IMR-90 (cell line): ENCODE results near the gene PHGDH. TPM values are rescaled to one million over a fixed set of nuclear protein-coding genes. Genes with fewer than 3 reads are reported as not detected.

Experiments used
- ATAC-seq: fragments of 200-7000 bp; cut with Tn5 transposase; 2 replicates; pipeline ENCODE4 v1.9.1; 2020; ENCODE audit warnings: low read depth, mild to moderate bottlenecking, moderate library complexity
- BruUV-seq: library from RNA; stranded (reverse); fragments of 400-500 nt; replicated peaks from 2 replicates; lab custom pipeline; 2021; lab: Mats Ljungman, UMichigan
- CTCF ChIA-PET: fragments of 300-600 bp; formaldehyde crosslinking; extraction: SDS; loops from one replicate; lab custom pipeline; 2021; ENCODE audit warnings: antibody characterized with exemption; lab: Yijun Ruan, JAX
- POLR2A ChIA-PET: fragments of 300-600 bp; sonication (Branson Sonifier 250); formaldehyde crosslinking; loops from one replicate; lab custom pipeline; 2022; ENCODE audit warnings: antibody characterized with exemption; ENCODE audit not compliant: unreplicated experiment; lab: Charles Lee
- DNase-seq: peaks from one replicate; pipeline ENCODE4 v3.0.0; 2013
- H2AFZ ChIP-seq: replicated peaks from 2 replicates; pipeline ENCODE3; 2013; ENCODE audit warnings: low read length, mild to moderate bottlenecking; ENCODE audit not compliant: poor library complexity
- H2AK5ac ChIP-seq: 2 replicates; pipeline ENCODE4 v1.6.1; 2013; ENCODE audit warnings: low read depth, low read length, inconsistent platforms
- H2AK9ac ChIP-seq: replicated peaks from 2 replicates; pipeline ENCODE3; 2013; ENCODE audit warnings: mild to moderate bottlenecking, low read depth, low read length, moderate library complexity; ENCODE audit not compliant: poor library complexity
- H2BK120ac ChIP-seq: 2 replicates; pipeline ENCODE4 v1.6.1; 2013; ENCODE audit warnings: low read depth, low read length, inconsistent platforms
- H2BK15ac ChIP-seq: 3 replicates; pipeline ENCODE4 v1.6.1; 2013; ENCODE audit warnings: low read depth, low read length, inconsistent platforms
- H2BK20ac ChIP-seq: 2 replicates; pipeline ENCODE4 v1.6.1; 2013; ENCODE audit warnings: low read depth, mild to moderate bottlenecking, inconsistent platforms, low read length, moderate library complexity
- H2BK5ac ChIP-seq: 2 replicates; pipeline ENCODE4 v1.6.1; 2013; ENCODE audit warnings: mild to moderate bottlenecking, low read depth, low read length, inconsistent platforms; ENCODE audit not compliant: poor library complexity, severe bottlenecking
- H3K14ac ChIP-seq: replicated peaks from 2 replicates; pipeline ENCODE4 v1.6.1; 2013; ENCODE audit warnings: low read depth, low read length, inconsistent platforms
- H3K18ac ChIP-seq: 2 replicates; pipeline ENCODE4 v1.6.1; 2013; ENCODE audit warnings: low read depth, low read length, control low read depth
- H3K23ac ChIP-seq: 2 replicates; pipeline ENCODE4 v1.6.1; 2013; ENCODE audit warnings: low read depth, low read length, inconsistent platforms
- H3K27ac ChIP-seq: 2 replicates; pipeline ENCODE4 v1.5.1; 2013; ENCODE audit warnings: mild to moderate bottlenecking, control low read depth, low read length; ENCODE audit not compliant: insufficient read depth
- H3K27me3 ChIP-seq: 2 replicates; pipeline ENCODE4 v1.6.1; 2013; ENCODE audit warnings: low read length; ENCODE audit not compliant: control insufficient read depth, insufficient read depth
- H3K36me3 ChIP-seq: 2 replicates; pipeline ENCODE4 v1.6.1; 2013; ENCODE audit warnings: low read length, mixed read lengths; ENCODE audit not compliant: control insufficient read depth, insufficient read depth
- H3K4ac ChIP-seq: 2 replicates; pipeline ENCODE4 v1.6.1; 2013; ENCODE audit warnings: low read depth, low read length, inconsistent platforms
- H3K4me1 ChIP-seq: 2 replicates; pipeline ENCODE4 v1.6.1; 2013; ENCODE audit warnings: low read length, mixed read lengths; ENCODE audit not compliant: control insufficient read depth, insufficient read depth
- H3K4me2 ChIP-seq: 2 replicates; pipeline ENCODE4 v1.6.1; 2013; ENCODE audit warnings: low read depth, mild to moderate bottlenecking, control low read depth, low read length, moderate library complexity
- H3K4me3 ChIP-seq: 2 replicates; pipeline ENCODE4 v1.5.1; 2013; ENCODE audit warnings: low read depth, mild to moderate bottlenecking, control low read depth, low read length, moderate library complexity; ENCODE audit not compliant: insufficient read depth
- H3K56ac ChIP-seq: 2 replicates; pipeline ENCODE4 v1.6.1; 2013; ENCODE audit warnings: low read length, inconsistent platforms; ENCODE audit not compliant: insufficient read depth; ENCODE audit errors: extremely low read depth
- H3K79me1 ChIP-seq, 2 experiments: 2 replicates each; pipeline ENCODE4 v1.6.1; 2013; ENCODE audit warnings: low read length in 2 of 2, inconsistent platforms in 1 of 2, low read depth in 1 of 2
- H3K9ac ChIP-seq: 2 replicates; pipeline ENCODE4 v1.6.1; 2013; ENCODE audit warnings: low read depth, low read length, control low read depth
- H3K9me1 ChIP-seq: 2 replicates; pipeline ENCODE4 v1.6.1; 2013; ENCODE audit warnings: low read length, inconsistent platforms; ENCODE audit not compliant: insufficient read depth
- H3K9me3 ChIP-seq: 2 replicates; pipeline ENCODE4 v1.6.1; 2013; ENCODE audit warnings: low read length; ENCODE audit not compliant: control insufficient read depth, insufficient read depth
- H4K20me1 ChIP-seq: 2 replicates; pipeline ENCODE4 v1.6.1; 2013; ENCODE audit warnings: low read length, inconsistent platforms; ENCODE audit not compliant: insufficient read depth
- H4K5ac ChIP-seq: 2 replicates; pipeline ENCODE4 v1.6.1; 2013; ENCODE audit warnings: mild to moderate bottlenecking, low read depth, low read length, control low read depth
- H4K8ac ChIP-seq, 2 experiments: 2 replicates each; pipeline ENCODE4 v1.6.1; 2013; ENCODE audit warnings: low read depth in 2 of 2, low read length in 2 of 2, control low read depth in 1 of 2, inconsistent platforms in 1 of 2
- H4K91ac ChIP-seq: 2 replicates; pipeline ENCODE4 v1.6.1; 2013; ENCODE audit warnings: low read depth, low read length, inconsistent platforms; ENCODE audit not compliant: insufficient read depth
- BHLHE40 ChIP-seq: fragments of 150-350 bp; IDR thresholded peaks from 2 replicates; pipeline ENCODE4 v1.6.1; 2016; ENCODE audit warnings: mild to moderate bottlenecking, low read depth, low read length
- dilution Hi-C: fragments of 300-500 bp; cut with HindIII; formaldehyde crosslinking; loops from one replicate; pipeline ENCODE4 v1.14.3; 2018; ENCODE audit warnings: low sequenced_read_pairs; ENCODE audit not compliant: unreplicated experiment
- in situ Hi-C: fragments of 300-500 bp; cut with MboI; formaldehyde crosslinking; loops from 3 replicates; pipeline ENCODE4 v1.14.3; 2019; ENCODE audit warnings: low sequenced_read_pairs, inconsistent platforms, mixed read lengths
- intact Hi-C: fragments of 100-400 bp; cut with micrococcal nuclease; formaldehyde crosslinking; loops from 2 replicates; pipeline ENCODE4 v1.10.0; 2022
- polyA plus RNA-seq, 3 experiments: library from polyadenylated mRNA; depleted of rRNA; stranded (reverse); fragments of >200 nt; gene quantifications; 2 replicates each; pipeline ENCODE4 v1.2.3, GENCODE V29; 2012; ENCODE audit warnings: low replicate concordance in 1 of 3
- total RNA-seq: library from RNA; depleted of rRNA; stranded (reverse); fragments of >200 nt; gene quantifications from 2 replicates; pipeline ENCODE4 v1.2.3, GENCODE V29; 2012

The PHGDH gene
- total and polyA plus RNA-seq, 2 of the 4 experiments (the other 2 are of a cell fraction): 87.9 to 331 TPM

DNA sequence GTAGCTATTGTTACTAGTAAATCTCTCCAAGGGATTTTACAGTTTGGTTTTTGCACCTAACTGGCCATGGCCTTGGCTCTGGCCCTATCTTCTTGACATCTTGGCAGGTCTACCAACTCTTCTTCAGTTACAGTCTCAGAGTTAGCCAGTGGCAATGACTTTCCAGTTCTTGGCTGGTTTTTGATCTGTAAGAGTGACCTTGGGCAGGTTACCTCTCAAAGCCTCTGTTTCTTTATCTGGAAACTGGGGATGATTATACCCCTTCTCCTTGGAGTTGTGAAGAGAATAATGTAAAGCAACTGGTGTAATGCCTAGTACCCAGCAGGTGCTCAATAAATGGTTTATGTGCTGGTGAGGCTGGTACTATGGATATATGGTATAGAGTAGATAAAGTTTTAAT, 6.7 kb downstream of the PHGDH start:
- H3K79me1 ChIP-seq: peaks cover 51 to 75% of the 10 kb centered on the region in 2 experiments
- no peak overlapping the region for H4K5ac ChIP-seq
- H4K8ac ChIP-seq: no peak overlapping the region
- H2AK9ac ChIP-seq: no peak overlapping the region
- H3K4ac ChIP-seq: no peak overlapping the region
- no peaks in the 10 kb centered on the region for H3K9me3 ChIP-seq
- no peak overlapping the region for H3K4me2 ChIP-seq
- no peak overlapping the region for H3K4me3 ChIP-seq
- peaks cover 77% of the 10 kb centered on the region for H4K20me1 ChIP-seq
- H3K27ac ChIP-seq: no peak overlapping the region
- H2AFZ ChIP-seq: no peak overlapping the region
- H3K9me1 ChIP-seq: peaks cover 45% of the 10 kb centered on the region
- ChIA-PET CTCF (no interaction called here), POLR2A (no interaction called here)
- H3K4me1 ChIP-seq: peaks cover 16% of the 10 kb centered on the region
- H2AK5ac ChIP-seq: no peak overlapping the region
- intact Hi-C loops: no loop called here
- H2BK20ac ChIP-seq: no peak overlapping the region
- ATAC-seq (no peak), DNase-seq (no peak)
- no peak overlapping the region for H4K91ac ChIP-seq
- H3K23ac ChIP-seq: no peak overlapping the region
- no peaks in the 10 kb centered on the region for H3K27me3 ChIP-seq
- in situ Hi-C loops: no loop called here
- no peak overlapping the region for H3K18ac ChIP-seq
- no peak overlapping the region for H3K56ac ChIP-seq
- dilution Hi-C loops: no loop called here
- H2BK120ac ChIP-seq: no peak overlapping the region
- H2BK15ac ChIP-seq: no peak overlapping the region
- BruUV-seq: no TSS peak
- no peak overlapping the region for H3K14ac ChIP-seq
- H2BK5ac ChIP-seq: no peak overlapping the region
- H3K9ac ChIP-seq: no peak overlapping the region
- peaks cover 27% of the 10 kb centered on the region for H3K36me3 ChIP-seq
- TF ChIP-seq BHLHE40: no peak
